ENCODE measurements around the gene BCKDK. TPM values are rescaled to one million over a fixed set of nuclear protein-coding genes. Genes with fewer than 3 reads are reported as not detected.

Gene BCKDK
- total and polyA plus RNA-seq, 2 of the 13 experiments (the other 11 are each of a cell fraction or from before 2014, with no cell fraction given) = 24.9 to 42.6 TPM

DNA sequence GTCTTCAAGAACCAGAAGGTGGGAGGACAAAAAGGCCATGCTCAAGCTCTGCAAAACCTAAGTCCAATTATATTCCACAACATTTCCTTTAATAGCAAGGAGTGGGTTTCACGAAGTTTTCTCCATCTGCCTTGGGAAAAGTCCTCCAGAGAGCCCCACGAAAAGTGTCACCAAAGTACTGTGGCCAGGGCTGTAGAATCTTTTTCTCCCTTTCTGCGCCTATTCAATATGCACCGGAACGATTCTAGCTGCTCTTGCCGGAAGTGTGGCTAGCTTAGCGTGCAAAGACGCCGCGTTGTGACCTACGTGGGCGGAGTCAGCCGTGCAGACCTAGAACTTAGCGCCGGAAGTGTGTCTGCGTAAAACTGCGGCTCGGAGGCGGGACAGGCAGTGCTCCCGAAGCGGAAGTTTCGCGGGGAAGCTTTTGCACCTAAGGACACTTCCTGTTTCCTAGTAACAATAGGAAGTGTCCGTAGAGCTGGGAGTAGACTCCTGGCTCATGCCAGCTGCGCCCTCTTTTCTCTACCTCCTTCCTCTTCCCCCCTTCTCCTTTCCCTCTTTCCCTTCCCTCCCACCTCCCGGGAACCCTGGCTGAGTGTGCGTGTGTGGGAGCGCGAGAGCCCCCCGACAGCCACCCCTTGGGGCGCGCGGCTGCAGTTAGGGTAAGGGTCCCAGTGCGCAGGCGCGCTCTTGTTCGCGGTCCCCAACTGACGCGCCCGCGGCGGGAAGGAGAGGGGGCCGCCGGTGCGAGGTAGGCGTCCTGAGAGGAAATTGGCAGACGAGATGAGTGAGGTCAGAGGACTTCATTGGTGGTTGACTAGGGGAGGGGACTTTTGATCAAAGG lies 34.0 kb upstream of the BCKDK start, which contains the start of the genes ZNF646 and ZNF668 (continued):
- TF ChIP-seq, protein P1, sequence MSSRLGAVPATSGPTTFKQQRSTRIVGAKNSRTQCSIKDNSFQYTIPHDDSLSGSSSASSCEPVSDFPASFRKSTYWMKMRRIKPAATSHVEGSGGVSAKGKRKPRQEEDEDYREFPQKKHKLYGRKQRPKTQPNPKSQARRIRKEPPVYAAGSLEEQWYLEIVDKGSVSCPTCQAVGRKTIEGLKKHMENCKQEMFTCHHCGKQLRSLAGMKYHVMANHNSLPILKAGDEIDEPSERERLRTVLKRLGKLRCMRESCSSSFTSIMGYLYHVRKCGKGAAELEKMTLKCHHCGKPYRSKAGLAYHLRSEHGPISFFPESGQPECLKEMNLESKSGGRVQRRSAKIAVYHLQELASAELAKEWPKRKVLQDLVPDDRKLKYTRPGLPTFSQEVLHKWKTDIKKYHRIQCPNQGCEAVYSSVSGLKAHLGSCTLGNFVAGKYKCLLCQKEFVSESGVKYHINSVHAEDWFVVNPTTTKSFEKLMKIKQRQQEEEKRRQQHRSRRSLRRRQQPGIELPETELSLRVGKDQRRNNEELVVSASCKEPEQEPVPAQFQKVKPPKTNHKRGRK (CRISPR knock-in tag; IDR thresholded peaks at IDR 0.05) = no peak
- TF ChIP-seq CBX5 (CRISPR knock-in tag; IDR thresholded peaks at IDR 0.05; ENCODE audit: borderline replicate concordance) (peak; percentile 57; the same call in 1 of the 2 replicates), ZFX (CRISPR knock-in tag; IDR thresholded peaks at IDR 0.05; ENCODE audit: low read depth) (peak; percentile 32; the same call in 1 of the 2 replicates), ZNF670 (CRISPR knock-in tag; IDR thresholded peaks at IDR 0.05; ENCODE audit: borderline replicate concordance) (no peak; the same call in 1 of the 2 replicates), ZNF598 (CRISPR knock-in tag; IDR thresholded peaks at IDR 0.05; ENCODE audit: borderline replicate concordance) (peak; percentile 85), SMC3 (IDR thresholded peaks at IDR 0.05; ENCODE audit: low read length) (0 out of 2 replicates have a peak, but pooled peaks have one; percentile 24), CBX2 (IDR thresholded peaks at IDR 0.05; ENCODE audit: low read depth, low read length) (no peak), CBX2 (CRISPR knock-in tag; IDR thresholded peaks at IDR 0.05; ENCODE audit: low read depth) (no peak), GPN1 (CRISPR knock-in tag; IDR thresholded peaks at IDR 0.05; ENCODE audit: borderline replicate concordance) (no peak), ZFP36L2 (CRISPR knock-in tag; IDR thresholded peaks at IDR 0.05) (no peak)
- TF ChIP-seq, protein P2, sequence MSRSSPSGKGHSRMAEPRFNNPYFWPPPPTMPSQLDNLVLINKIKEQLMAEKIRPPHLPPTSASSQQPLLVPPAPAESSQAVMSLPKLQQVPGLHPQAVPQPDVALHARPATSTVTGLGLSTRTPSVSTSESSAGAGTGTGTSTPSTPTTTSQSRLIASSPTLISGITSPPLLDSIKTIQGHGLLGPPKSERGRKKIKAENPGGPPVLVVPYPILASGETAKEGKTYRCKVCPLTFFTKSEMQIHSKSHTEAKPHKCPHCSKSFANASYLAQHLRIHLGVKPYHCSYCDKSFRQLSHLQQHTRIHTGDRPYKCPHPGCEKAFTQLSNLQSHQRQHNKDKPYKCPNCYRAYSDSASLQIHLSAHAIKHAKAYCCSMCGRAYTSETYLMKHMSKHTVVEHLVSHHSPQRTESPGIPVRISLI (CRISPR knock-in tag; IDR thresholded peaks at IDR 0.05; ENCODE audit: borderline replicate concordance) = peak; percentile 49; the same call in 1 of the 2 replicates
- TF ChIP-seq, protein P3, sequence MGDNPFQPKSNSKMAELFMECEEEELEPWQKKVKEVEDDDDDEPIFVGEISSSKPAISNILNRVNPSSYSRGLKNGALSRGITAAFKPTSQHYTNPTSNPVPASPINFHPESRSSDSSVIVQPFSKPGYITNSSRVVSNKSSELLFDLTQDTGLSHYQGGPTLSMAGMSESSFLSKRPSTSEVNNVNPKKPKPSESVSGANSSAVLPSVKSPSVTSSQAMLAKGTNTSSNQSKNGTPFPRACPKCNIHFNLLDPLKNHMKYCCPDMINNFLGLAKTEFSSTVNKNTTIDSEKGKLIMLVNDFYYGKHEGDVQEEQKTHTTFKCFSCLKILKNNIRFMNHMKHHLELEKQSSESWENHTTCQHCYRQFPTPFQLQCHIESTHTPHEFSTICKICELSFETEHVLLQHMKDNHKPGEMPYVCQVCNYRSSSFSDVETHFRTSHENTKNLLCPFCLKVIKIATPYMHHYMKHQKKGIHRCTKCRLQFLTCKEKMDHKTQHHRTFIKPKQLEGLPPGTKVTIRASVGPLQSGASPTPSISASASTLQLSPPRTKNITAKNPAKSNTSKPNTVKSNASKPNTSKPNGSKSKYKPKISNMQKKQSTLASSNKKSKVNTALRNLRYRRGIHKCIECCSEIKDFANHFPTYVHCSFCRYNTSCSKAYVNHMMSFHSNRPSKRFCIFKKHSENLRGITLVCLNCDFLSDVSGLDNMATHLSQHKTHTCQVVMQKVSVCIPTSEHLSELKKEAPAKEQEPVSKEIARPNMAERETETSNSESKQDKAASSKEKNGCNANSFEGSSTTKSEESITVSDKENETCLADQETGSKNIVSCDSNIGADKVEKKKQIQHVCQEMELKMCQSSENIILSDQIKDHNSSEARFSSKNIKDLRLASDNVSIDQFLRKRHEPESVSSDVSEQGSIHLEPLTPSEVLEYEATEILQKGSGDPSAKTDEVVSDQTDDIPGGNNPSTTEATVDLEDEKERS (CRISPR knock-in tag; IDR thresholded peaks at IDR 0.05) = peak; percentile 46; the same call in 1 of the 2 replicates
- TF ChIP-seq, protein P4, sequence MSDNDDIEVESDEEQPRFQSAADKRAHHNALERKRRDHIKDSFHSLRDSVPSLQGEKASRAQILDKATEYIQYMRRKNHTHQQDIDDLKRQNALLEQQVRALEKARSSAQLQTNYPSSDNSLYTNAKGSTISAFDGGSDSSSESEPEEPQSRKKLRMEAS (IDR thresholded peaks at IDR 0.05) = peak; percentile 89
